A549 (cell line): Measurements from ENCODE around the gene NAV3.

Experiments
- CTCF ChIP-seq: fragments of >200 bp; sonication (Bioruptor Twin); formaldehyde crosslinking; IDR thresholded peaks from 3 replicates; pipeline ENCODE4 v1.5.1; 2016
- RCOR1 ChIP-seq: fragments of 150-350 bp; IDR thresholded peaks from 2 replicates; pipeline ENCODE4 v1.6.1; 2014; ENCODE audit warnings: antibody characterized with exemption, low read length, low read depth
- RNF2 ChIP-seq: fragments of 200-600 bp; sonication (generic); IDR thresholded peaks from 2 replicates; pipeline ENCODE4 v1.6.1; 2016; ENCODE audit warnings: low read depth, mild to moderate bottlenecking, antibody characterized with exemption, moderate library complexity, borderline replicate concordance
- SMC3 ChIP-seq: fragments of >200 bp; sonication (Bioruptor Twin); formaldehyde crosslinking; IDR thresholded peaks from 3 replicates; pipeline ENCODE4 v1.6.1; 2018; ENCODE audit warnings: inconsistent platforms
- USF2 ChIP-seq: fragments of 450-650 bp; IDR thresholded peaks from 2 replicates; pipeline ENCODE4 v1.6.1; 2014; ENCODE audit warnings: antibody characterized with exemption

GRCh38 chr12:77953528-77954205 is 123.0 kb downstream of the NAV3 start:
- TF ChIP-seq CTCF (no peak), USF2 (no peak), RCOR1 (no peak), SMC3 (no peak), RNF2 (no peak)
